Fibroblast of lung (primary cell): ENCODE results near the gene SORCS2. TPM values are rescaled to one million over a fixed set of nuclear protein-coding genes. Genes with fewer than 3 reads are reported as not detected.

Source experiments
- DNase-seq, 2 donors: peaks; one replicate each; pipeline versions ENCODE4 v3.0.0 to v3.0.0-alpha.2; 2010; ENCODE audit warnings: low read depth in 2 of 2
- H2AFZ ChIP-seq: 2 replicates; pipeline ENCODE4 v1.5.1; 2012; ENCODE audit warnings: low read length, control low read depth, inconsistent platforms
- H3K27ac ChIP-seq: 2 replicates; pipeline ENCODE4 v1.5.1; 2011; ENCODE audit warnings: low read length, control low read depth; ENCODE audit not compliant: insufficient read depth
- H3K27me3 ChIP-seq: 2 replicates; pipeline ENCODE4 v1.5.1; 2011; ENCODE audit warnings: mild to moderate bottlenecking, low read length; ENCODE audit not compliant: control insufficient read depth, insufficient read depth
- H3K36me3 ChIP-seq: 2 replicates; pipeline ENCODE4 v1.5.1; 2011; ENCODE audit warnings: low read length; ENCODE audit not compliant: control insufficient read depth, insufficient read depth
- H3K4me1 ChIP-seq: 2 replicates; pipeline ENCODE4 v1.5.1; 2011; ENCODE audit warnings: low read length; ENCODE audit not compliant: control insufficient read depth, insufficient read depth; ENCODE audit errors: extremely low read depth
- H3K4me2 ChIP-seq: 2 replicates; pipeline ENCODE4 v1.5.1; 2011; ENCODE audit warnings: low read length, control low read depth; ENCODE audit not compliant: insufficient read depth; ENCODE audit errors: extremely low read depth
- H3K4me3 ChIP-seq, 4 experiments: fragments of 200-600 bp in 1 of 4; sonication (generic) in 1 of 4; replicated peaks in 1 of 4; 2 replicates each; pipeline ENCODE4 v1.5.1; 2011 to 2016; ENCODE audit warnings: low read length in 4 of 4, low read depth in 3 of 4, mild to moderate bottlenecking in 3 of 4, control low read depth in 2 of 4, inconsistent platforms in 1 of 4, mixed read lengths in 1 of 4; ENCODE audit not compliant: insufficient read depth in 1 of 4; ENCODE audit errors: control extremely low read depth in 1 of 4
- H3K79me2 ChIP-seq: 2 replicates; pipeline ENCODE4 v1.5.1; 2012; ENCODE audit warnings: mild to moderate bottlenecking, low read length, inconsistent platforms; ENCODE audit not compliant: control insufficient read depth, insufficient read depth
- H3K9ac ChIP-seq: 2 replicates; pipeline ENCODE4 v1.5.1; 2011; ENCODE audit warnings: mild to moderate bottlenecking, low read length, control low read depth; ENCODE audit not compliant: insufficient read depth
- H3K9me3 ChIP-seq: 2 replicates; pipeline ENCODE4 v1.5.1; 2012; ENCODE audit warnings: low read depth, low read length; ENCODE audit not compliant: control insufficient read depth, insufficient read depth
- H4K20me1 ChIP-seq: 2 replicates; pipeline ENCODE4 v1.5.1; 2011; ENCODE audit warnings: low read length; ENCODE audit not compliant: control insufficient read depth, insufficient read depth; ENCODE audit errors: extremely low read depth
- EZH2 ChIP-seq: IDR thresholded peaks from 2 replicates; pipeline ENCODE4 v1.5.1; 2012; ENCODE audit warnings: low read length, control low read depth, mild to moderate bottlenecking; ENCODE audit errors: missing control alignments
- polyA plus RNA-seq, 2 donors: library from polyadenylated mRNA; depleted of rRNA in 1 of 2; stranded (reverse) in 1 of 2; unstranded in 1 of 2; fragments of >200 nt; gene quantifications; 2 replicates each; pipeline ENCODE4 v1.2.1, GENCODE V29; 2011 to 2012; ENCODE audit warnings: missing spikeins in 1 of 2
- total RNA-seq: library from RNA; depleted of rRNA; stranded (reverse); fragments of >200 nt; gene quantifications from 2 replicates; pipeline ENCODE4 v1.2.1, GENCODE V29; 2014
- TF ChIP-seq, protein P1 (sequence below), 2 donors: IDR thresholded peaks in 1 of 2; conservative IDR thresholded peaks in 1 of 2; 1 replicate in 1 of 2; 2 replicates in 1 of 2; pipeline ENCODE4 v1.5.1; 2011 to 2012; ENCODE audit warnings: low read length in 2 of 2, control low read depth in 1 of 2, inconsistent platforms in 1 of 2, low read depth in 1 of 2, mild to moderate bottlenecking in 1 of 2

The SORCS2 gene
- total and polyA plus RNA-seq, 2 donors (not counting 1 experiment from before 2014, with no cell fraction given) = 0.17 to 0.41 TPM

GRCh38 chr4:7331682-7332000, 139.3 kb downstream of the SORCS2 start:
- no peak overlapping the region for H3K27ac ChIP-seq
- no peaks in the 10 kb centered on the region for H3K9me3 ChIP-seq
- H3K79me2 ChIP-seq = no peaks in the 10 kb centered on the region
- no peaks in the 10 kb centered on the region for H3K4me1 ChIP-seq
- H3K4me2 ChIP-seq = no peak overlapping the region
- H3K4me3 ChIP-seq = no peak overlapping the region
- DNase-seq = no peak
- TF ChIP-seq, protein P1, sequence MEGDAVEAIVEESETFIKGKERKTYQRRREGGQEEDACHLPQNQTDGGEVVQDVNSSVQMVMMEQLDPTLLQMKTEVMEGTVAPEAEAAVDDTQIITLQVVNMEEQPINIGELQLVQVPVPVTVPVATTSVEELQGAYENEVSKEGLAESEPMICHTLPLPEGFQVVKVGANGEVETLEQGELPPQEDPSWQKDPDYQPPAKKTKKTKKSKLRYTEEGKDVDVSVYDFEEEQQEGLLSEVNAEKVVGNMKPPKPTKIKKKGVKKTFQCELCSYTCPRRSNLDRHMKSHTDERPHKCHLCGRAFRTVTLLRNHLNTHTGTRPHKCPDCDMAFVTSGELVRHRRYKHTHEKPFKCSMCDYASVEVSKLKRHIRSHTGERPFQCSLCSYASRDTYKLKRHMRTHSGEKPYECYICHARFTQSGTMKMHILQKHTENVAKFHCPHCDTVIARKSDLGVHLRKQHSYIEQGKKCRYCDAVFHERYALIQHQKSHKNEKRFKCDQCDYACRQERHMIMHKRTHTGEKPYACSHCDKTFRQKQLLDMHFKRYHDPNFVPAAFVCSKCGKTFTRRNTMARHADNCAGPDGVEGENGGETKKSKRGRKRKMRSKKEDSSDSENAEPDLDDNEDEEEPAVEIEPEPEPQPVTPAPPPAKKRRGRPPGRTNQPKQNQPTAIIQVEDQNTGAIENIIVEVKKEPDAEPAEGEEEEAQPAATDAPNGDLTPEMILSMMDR (conservative IDR thresholded peaks at IDR 0.05 in 1 of 2, IDR thresholded peaks at IDR 0.05 in 1 of 2; ENCODE audit: low read depth in 1 of 2, low read length in 2 of 2) = no peak
- no peak for TF ChIP-seq EZH2
- no peak overlapping the region for H3K9ac ChIP-seq
- H3K27me3 ChIP-seq = no peaks in the 10 kb centered on the region
- H2AFZ ChIP-seq = no peak overlapping the region
- H3K36me3 ChIP-seq = no peaks in the 10 kb centered on the region
- no peaks in the 10 kb centered on the region for H4K20me1 ChIP-seq

DNA sequence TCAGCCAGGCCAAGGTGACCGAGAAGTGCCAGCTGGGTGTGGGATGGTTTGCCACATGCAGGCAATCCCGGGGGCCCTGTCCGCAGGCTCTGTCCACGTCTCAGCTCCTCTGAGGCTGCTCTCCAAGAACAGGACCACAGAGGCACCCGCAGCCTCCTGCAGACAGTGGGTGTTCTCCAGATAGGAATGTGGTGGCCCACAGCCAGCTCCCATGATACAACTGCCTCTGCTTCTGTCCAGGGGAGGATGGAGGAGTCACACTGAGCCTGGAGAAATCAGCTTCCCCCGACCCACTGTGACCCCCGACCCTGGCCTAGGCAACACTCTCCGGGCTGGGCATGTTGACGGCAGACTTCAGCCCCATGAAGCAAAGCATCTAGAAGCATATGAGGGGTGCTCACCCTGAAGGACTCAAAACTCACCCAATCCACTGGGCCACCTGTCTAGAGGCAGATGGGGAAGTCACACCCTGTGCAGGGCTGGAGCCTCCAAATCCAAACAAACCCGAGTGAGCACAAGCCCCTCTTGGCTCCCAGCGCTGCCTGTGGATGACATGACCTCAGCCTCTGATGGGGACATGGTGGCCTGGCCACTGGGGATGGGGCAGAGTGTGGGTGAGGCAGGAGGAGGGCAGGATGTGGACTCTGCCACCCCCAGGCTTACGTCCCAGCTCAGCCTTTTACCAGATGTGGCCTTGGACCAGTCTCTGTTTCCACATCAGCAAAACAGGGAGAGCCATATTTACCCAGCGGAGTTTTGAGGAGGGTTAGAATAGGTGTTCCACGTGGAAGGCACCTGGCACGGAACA, 140.1 kb downstream of the SORCS2 start:
- Histone ChIP-seq H3K9ac (no peak overlapping the region), H3K36me3 (no peaks in the 10 kb centered on the region), H2AFZ (no peak overlapping the region), H3K9me3 (no peaks in the 10 kb centered on the region), H3K79me2 (no peaks in the 10 kb centered on the region), H3K27me3 (no peaks in the 10 kb centered on the region), H3K4me3 (no peak overlapping the region), H3K4me1 (no peaks in the 10 kb centered on the region), H3K4me2 (no peak overlapping the region), H4K20me1 (no peaks in the 10 kb centered on the region), H3K27ac (no peak overlapping the region)
- TF ChIP-seq EZH2 = no peak
- TF ChIP-seq, protein P1 (conservative IDR thresholded peaks at IDR 0.05 in 1 of 2, IDR thresholded peaks at IDR 0.05 in 1 of 2; ENCODE audit: low read depth in 1 of 2, low read length in 2 of 2) = no peak
- peak; percentile 11 to 91 for DNase-seq

- TF ChIP-seq, protein P1 (conservative IDR thresholded peaks at IDR 0.05 in 1 of 2, IDR thresholded peaks at IDR 0.05 in 1 of 2; ENCODE audit: low read depth in 1 of 2, low read length in 2 of 2) = no peak
- TF ChIP-seq EZH2 = no peak
- H3K27ac ChIP-seq = no peak overlapping the region
These were observed 140.9 kb downstream of the SORCS2 start for GRCh38 chr4:7333024-7333780.

More at GRCh38 chr4:7333024-7333780, 140.9 kb downstream of the SORCS2 start:
- Histone ChIP-seq H2AFZ (no peak overlapping the region), H3K27me3 (no peaks in the 10 kb centered on the region), H3K36me3 (no peaks in the 10 kb centered on the region), H3K9ac (no peak overlapping the region), H3K4me1 (no peaks in the 10 kb centered on the region), H3K79me2 (no peaks in the 10 kb centered on the region), H3K9me3 (no peaks in the 10 kb centered on the region), H3K4me3 (no peak overlapping the region), H3K4me2 (no peak overlapping the region), H4K20me1 (no peaks in the 10 kb centered on the region)
- DNase-seq = no peak
